Heart left ventricle (tissue), 13 donors: ENCODE measurements around the gene PTGDR2.

Experiments used
- POLR2A ChIP-seq, 2 donors: fragments of 450-650 bp; IDR thresholded peaks; one replicate each; pipeline ENCODE4 v1.6.1; 2017; ENCODE audit warnings: antibody characterized with exemption in 2 of 2, mild to moderate bottlenecking in 2 of 2, moderate library complexity in 2 of 2
- TF ChIP-seq, protein P1 (sequence below), 12 donors: fragments of 200-600 bp; sonication (generic) in 4 of 12; IDR thresholded peaks; one replicate each; pipeline versions ENCODE4 v1.5.0 to v1.8.0; 2018 to 2022; ENCODE audit warnings: antibody characterized with exemption in 12 of 12, mild to moderate bottlenecking in 5 of 12
- donor health status: ischemic (EF 13 %, LVEDD 7.1; RV severe dilation, severe dysfunction).
- donor health status: DM: no; HTN: yes; CAD: no.
- donor health status: DM: no; HTN: no; CAD: no.
- donor health status: ischemic (EF 25% LVEDD 6.9; RV normal size, moderate dysfunction).
- donor health status: ischemic (EF 25% LVEDD 5.7; RV mildly dilated, moderate dysfunction).
- donor health status: ischemic (EF 35%, LVEDD 5.7; RV mildly dilated, moderate dysfunction).
- donor health status: nonischemic (EF 11% LVEDD 7.7; RV severe dilation, severe dysfunction).
- donor health status: DM: yes; HTN: yes; CAD: no.
- donor health status: PGD.
- donor health status: ischemic (EF 29% LVEDD 5.4; RV normal size, mild dysfunction).
- donor health status: nonischemic (EF 23%, LVEDD 6.1; RV moderate dilation, normal function).

DNA sequence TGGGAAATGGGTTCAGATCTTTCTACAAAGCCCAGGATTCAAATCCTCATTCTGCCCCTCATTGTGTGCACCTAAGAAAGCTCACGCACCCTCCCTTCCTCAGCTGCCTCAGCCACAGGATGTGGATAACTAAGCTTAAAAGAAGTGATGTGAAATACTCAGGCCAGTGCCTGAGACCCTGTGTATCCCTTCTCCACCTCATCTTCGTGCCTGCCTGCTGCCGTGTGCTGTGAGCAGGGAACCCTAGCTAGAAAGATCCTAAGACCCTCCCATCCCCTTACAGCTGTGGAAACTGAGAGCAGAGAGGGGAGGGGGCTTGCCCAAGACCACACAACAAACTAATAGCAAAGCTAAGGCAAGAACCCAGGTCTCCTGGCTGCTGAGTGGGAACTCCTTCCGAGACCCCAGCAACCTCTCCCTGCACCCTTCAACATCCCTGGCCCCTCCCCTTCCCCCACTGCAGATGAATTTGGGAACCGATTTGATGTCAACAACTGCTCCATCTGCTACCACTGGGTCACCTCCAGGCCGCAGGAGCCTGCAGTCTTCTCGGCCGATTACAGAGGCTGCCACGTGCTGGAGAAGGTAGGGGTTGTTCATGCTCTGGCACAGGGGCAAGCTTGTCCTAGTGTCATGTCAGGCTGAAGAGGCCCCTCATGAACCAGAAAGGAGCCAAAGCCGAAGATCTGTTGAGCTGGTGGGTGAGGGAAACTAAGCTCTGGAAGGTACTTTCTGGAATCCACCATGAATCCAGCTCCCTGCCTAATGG, 13.1 kb upstream of the PTGDR2 start:
- TF ChIP-seq, protein P1, sequence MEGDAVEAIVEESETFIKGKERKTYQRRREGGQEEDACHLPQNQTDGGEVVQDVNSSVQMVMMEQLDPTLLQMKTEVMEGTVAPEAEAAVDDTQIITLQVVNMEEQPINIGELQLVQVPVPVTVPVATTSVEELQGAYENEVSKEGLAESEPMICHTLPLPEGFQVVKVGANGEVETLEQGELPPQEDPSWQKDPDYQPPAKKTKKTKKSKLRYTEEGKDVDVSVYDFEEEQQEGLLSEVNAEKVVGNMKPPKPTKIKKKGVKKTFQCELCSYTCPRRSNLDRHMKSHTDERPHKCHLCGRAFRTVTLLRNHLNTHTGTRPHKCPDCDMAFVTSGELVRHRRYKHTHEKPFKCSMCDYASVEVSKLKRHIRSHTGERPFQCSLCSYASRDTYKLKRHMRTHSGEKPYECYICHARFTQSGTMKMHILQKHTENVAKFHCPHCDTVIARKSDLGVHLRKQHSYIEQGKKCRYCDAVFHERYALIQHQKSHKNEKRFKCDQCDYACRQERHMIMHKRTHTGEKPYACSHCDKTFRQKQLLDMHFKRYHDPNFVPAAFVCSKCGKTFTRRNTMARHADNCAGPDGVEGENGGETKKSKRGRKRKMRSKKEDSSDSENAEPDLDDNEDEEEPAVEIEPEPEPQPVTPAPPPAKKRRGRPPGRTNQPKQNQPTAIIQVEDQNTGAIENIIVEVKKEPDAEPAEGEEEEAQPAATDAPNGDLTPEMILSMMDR (IDR thresholded peaks at IDR 0.05): no peak
- no peak for TF ChIP-seq POLR2A (IDR thresholded peaks at IDR 0.05)
